ENCODE data around the gene E2F8. TPM values are rescaled to one million over a fixed set of nuclear protein-coding genes. Genes with fewer than 3 reads are reported as not detected.

E2F8 gene
- total and polyA plus RNA-seq, 2 donors (not counting 1 experiment from before 2014, with no cell fraction given): 0.22 to 0.24 TPM

GRCh38 chr11:19252394-19253152, 11.8 kb upstream of the E2F8 start:
- Histone ChIP-seq H3K9ac (ENCODE audit: low read length) (no peak overlapping the region), H4K20me1 (ENCODE audit: control insufficient read depth, insufficient read depth, low read length, poor library complexity, severe bottlenecking) (no peaks in the 10 kb centered on the region), H3K36me3 (replicated peaks in 1 of 2; ENCODE audit: control extremely low read depth in 1 of 2, control insufficient read depth in 1 of 2, extremely low read depth in 1 of 2, insufficient read depth in 2 of 2, low read length in 1 of 2) (no peaks in the 10 kb centered on the region), H2AFZ (ENCODE audit: insufficient read depth, low read depth, low read length, poor library complexity, severe bottlenecking) (no peak overlapping the region), H3K4me2 (replicated peaks; ENCODE audit: low read depth, low read length, poor library complexity, severe bottlenecking) (no peak overlapping the region), H3K4me1 (ENCODE audit: control insufficient read depth in 2 of 2, insufficient read depth in 2 of 2, low read length in 2 of 2) (no peaks in the 10 kb centered on the region), H3K27ac (ENCODE audit: low read length in 2 of 2) (no peak overlapping the region), H3K4me3 (ENCODE audit: control extremely low read depth in 1 of 5, extremely low read depth in 1 of 5, insufficient read depth in 1 of 5, low read depth in 2 of 5, low read length in 4 of 5) (no peak overlapping the region), H3K27me3 (replicated peaks in 1 of 4; ENCODE audit: control extremely low read depth in 1 of 4, control insufficient read depth in 3 of 4, insufficient read depth in 4 of 4, low read length in 3 of 4) (no peaks in the 10 kb centered on the region), H3K9me3 (ENCODE audit: control extremely low read depth in 1 of 3, control insufficient read depth in 2 of 3, insufficient read depth in 1 of 3, low read length in 2 of 3) (peaks cover 0 to 2% (median 0%) of the 10 kb centered on the region in 3 donors), H3K79me2 (ENCODE audit: control insufficient read depth, insufficient read depth, low read length) (no peaks in the 10 kb centered on the region)
- no peak overlapping the region for H3K4me3 Mint-ChIP-seq
- DNase-seq: no peak
- no peak overlapping the region for H3K27ac Mint-ChIP-seq
- peaks cover 4% of the 10 kb centered on the region for H3K9me3 Mint-ChIP-seq (ENCODE audit: insufficient read depth)
- H3K27me3 Mint-ChIP-seq: peaks cover 9% of the 10 kb centered on the region
- ChIA-PET POLR2A (no interaction called here), CTCF (no interaction called here)
- ATAC-seq (ENCODE audit: low read depth): no peak
- no peaks in the 10 kb centered on the region for H3K4me1 Mint-ChIP-seq
- intact Hi-C loops (cut with micrococcal nuclease): no loop called here
- TF ChIP-seq EZH2 (IDR thresholded peaks at IDR 0.05; ENCODE audit: borderline replicate concordance, insufficient read depth, low read depth, low read length, poor library complexity, severe bottlenecking) (no peak), CTCF (IDR thresholded peaks at IDR 0.05) (no peak)
- WGBS (ENCODE audit: insufficient coverage): 100% methylated on average over 2 of the region's 8 CpGs

DNA sequence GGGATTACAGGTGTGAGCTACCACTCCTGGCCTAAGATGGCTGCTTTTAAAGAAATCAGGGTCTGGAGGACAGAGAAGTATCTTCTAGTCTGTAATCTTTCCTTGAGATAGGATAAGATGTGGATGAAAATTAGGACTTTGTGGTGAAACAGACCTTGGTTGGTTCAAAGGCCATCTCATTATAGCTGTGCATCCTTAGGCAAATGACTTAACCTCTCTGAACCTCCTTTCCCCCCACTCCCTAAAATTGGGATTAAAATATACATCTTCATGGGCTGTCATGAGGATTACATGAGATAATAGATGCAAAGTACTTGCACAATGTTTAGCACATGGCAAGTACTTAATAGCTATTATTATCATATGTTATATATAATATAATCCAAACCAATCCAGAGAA, 10.8 kb upstream of the E2F8 start:
- CTCF ChIA-PET: no interaction called here
- Mint-ChIP-seq H3K27ac (no peak overlapping the region), H3K4me1 (no peaks in the 10 kb centered on the region), H3K9me3 (ENCODE audit: insufficient read depth) (peaks cover 4% of the 10 kb centered on the region), H3K27me3 (peaks cover 12% of the 10 kb centered on the region), H3K4me3 (no peak overlapping the region)
- Histone ChIP-seq H3K9ac (ENCODE audit: low read length) (no peak overlapping the region), H3K4me2 (replicated peaks; ENCODE audit: low read depth, low read length, poor library complexity, severe bottlenecking) (no peak overlapping the region), H4K20me1 (ENCODE audit: control insufficient read depth, insufficient read depth, low read length, poor library complexity, severe bottlenecking) (no peaks in the 10 kb centered on the region), H2AFZ (ENCODE audit: insufficient read depth, low read depth, low read length, poor library complexity, severe bottlenecking) (no peak overlapping the region), H3K36me3 (replicated peaks in 1 of 2; ENCODE audit: control extremely low read depth in 1 of 2, control insufficient read depth in 1 of 2, extremely low read depth in 1 of 2, insufficient read depth in 2 of 2, low read length in 1 of 2) (no peaks in the 10 kb centered on the region), H3K4me1 (ENCODE audit: control insufficient read depth in 2 of 2, insufficient read depth in 2 of 2, low read length in 2 of 2) (no peaks in the 10 kb centered on the region), H3K4me3 (ENCODE audit: control extremely low read depth in 1 of 5, extremely low read depth in 1 of 5, insufficient read depth in 1 of 5, low read depth in 2 of 5, low read length in 4 of 5) (no peak overlapping the region), H3K27me3 (replicated peaks in 1 of 4; ENCODE audit: control extremely low read depth in 1 of 4, control insufficient read depth in 3 of 4, insufficient read depth in 4 of 4, low read length in 3 of 4) (peaks cover 0 to 5% (median 2%) of the 10 kb centered on the region in 4 experiments), H3K79me2 (ENCODE audit: control insufficient read depth, insufficient read depth, low read length) (no peaks in the 10 kb centered on the region), H3K9me3 (ENCODE audit: control extremely low read depth in 1 of 3, control insufficient read depth in 2 of 3, insufficient read depth in 1 of 3, low read length in 2 of 3) (peaks cover 0 to 2% (median 0%) of the 10 kb centered on the region in 3 donors), H3K27ac (ENCODE audit: low read length in 2 of 2) (no peak overlapping the region)
- DNase-seq (no peak), ATAC-seq (ENCODE audit: low read depth) (no peak)
- TF ChIP-seq EZH2 (IDR thresholded peaks at IDR 0.05; ENCODE audit: borderline replicate concordance, insufficient read depth, low read depth, low read length, poor library complexity, severe bottlenecking): no peak
- TF ChIP-seq CTCF (IDR thresholded peaks at IDR 0.05): no peak
- intact Hi-C loops (cut with micrococcal nuclease): no loop called here
- POLR2A ChIA-PET: no interaction called here

Data from B cell (primary cell).